NCI-H2107 treated with DMSO at 0.1 percent for 48 hours (cell line): Measurements from ENCODE around the gene STXBP6.

Experiments
- DNase-seq: peaks from one replicate; lab custom pipeline; 2025; ENCODE audit not compliant: unreplicated experiment; lab: John Stamatoyannopoulos, UW

STXBP6 gene

GRCh38 chr14:24891987-24892496 is 157.9 kb downstream of the STXBP6 start:
- DNase-seq = no peak

DNA sequence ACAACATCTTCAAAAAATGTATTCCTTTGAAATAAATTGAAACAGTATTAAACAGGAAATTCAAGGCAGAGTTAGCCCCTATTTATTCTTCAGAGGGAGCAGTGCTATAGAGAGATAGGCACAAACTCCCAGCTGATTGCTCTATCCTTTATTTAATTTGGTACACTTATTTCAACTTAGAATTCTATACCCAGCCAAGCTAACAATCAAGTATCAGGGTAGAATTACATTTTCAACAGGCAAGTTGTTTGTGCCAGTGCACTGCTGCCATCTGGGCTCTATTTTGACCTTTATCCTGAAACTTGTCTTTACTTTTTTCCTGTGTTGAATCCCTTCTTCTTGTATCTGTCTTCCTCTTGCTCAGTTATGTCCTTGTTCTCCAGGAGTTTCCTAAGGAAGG is 159.2 kb downstream of the STXBP6 start:
- no peak for DNase-seq

DNA sequence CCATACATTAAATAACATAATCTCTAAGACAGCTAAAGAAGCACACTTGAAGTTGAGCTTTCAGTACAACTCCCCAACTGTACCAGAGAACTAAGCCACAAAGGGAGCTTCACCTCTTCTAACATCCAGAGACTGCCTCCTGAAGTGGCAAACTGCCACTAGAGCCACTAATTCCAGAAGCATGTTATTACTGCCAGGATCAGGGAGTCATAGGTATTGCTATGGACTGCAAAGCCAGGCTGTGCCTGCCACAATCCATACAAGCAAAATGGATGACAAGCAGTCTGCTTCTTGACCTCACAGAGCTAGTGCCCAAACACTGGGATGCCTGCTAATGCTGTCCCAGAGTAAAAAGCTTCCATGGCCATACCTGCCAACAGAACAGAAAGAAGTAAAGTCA is 160.1 kb downstream of the STXBP6 start:
- DNase-seq = no peak

DNA sequence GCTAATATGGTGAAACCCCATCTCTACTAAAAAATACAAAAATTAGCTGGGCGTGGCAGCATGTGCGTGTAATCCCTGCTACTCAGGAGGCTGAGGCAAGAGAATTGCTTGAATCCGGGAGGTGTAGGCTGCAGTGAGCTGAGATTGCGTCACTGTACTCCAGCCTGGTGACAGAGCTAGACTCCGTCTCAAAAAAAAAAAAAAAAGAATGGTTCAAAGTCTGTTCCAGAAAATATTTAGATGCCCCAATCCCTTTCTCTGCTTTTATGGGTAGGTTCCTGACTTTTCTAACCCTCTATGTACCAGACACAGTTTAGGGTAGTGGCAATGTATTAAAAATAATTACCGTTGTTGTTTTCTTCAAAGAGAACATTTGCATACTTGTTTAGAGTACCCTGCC is 161.4 kb downstream of the STXBP6 start:
- DNase-seq = no peak

DNA sequence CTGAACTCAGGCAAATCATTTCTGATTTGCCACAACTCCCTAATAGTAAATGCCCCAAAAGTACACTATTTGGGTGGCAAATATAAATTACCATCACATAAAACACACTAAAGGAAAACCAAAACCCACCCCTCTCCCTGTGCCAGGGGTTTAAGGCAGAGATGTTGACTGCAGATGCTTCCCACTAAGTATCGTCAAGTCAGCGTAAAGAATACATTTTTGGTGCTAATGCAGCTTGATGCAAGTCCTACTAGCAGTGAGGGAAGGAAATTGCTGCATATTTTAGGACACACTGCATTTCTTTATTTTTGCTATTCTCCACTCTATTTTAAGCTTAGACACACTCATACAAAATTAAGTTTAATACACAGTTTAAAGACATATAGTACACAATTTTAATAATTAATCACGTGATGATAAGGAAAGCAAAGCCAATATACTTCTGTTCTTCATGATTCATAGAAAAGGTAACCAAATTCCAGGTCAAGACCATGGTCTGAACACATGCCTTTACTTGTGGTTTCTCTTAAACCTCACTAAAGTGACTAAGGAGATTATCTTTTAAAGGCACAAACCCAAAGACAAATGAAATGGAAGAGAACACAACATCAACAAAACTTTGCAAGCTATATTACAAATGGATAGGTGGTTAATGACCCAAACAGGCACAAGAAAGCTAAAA is 162.2 kb downstream of the STXBP6 start:
- DNase-seq = no peak

- DNase-seq = no peak
Observed at GRCh38 chr14:24885410-24885913, 164.5 kb downstream of the STXBP6 start.

DNA sequence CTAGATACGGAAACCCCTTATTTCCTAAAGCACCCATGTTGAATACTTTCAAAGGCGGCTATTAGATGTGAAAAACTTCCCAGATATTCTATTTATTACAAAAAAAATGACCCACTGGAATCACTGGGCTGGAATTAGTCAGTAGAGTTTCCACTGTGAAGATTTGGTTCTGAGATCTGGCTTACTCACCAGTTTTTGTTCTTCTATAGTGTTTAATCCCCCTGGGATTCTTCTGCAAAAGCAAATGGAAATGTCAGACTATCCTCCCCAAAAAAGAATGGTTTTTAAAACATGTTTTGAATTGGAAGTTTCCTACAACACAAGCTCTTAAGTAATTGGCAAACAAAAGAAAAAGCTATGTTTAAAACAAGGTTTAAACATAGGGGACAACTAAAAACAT is 166.4 kb downstream of the STXBP6 start:
- DNase-seq = no peak

- no peak for DNase-seq
Observed at GRCh38 chr14:24881116-24881893, 168.6 kb downstream of the STXBP6 start.

DNA sequence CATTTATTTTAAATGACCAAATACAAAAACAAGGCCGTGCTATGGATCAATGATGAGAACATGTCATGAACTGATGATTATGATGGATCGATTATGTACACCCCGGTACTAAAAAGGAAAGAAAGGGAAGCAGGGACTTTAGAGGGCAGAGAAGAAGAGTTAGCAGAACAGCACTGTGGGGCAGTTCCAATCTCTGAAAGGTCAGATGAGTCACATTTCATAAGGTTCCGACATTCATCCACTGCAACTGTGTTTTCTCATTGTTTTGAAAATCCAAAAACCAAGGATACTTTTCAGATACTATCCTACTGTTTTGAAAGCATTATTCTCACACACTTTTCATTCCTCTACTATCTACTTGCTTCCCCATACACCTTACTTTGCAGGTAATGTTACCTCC is 169.3 kb downstream of the STXBP6 start:
- no peak for DNase-seq

- peak; percentile 26 for DNase-seq
Observed at GRCh38 chr14:24879661-24880386, 170.1 kb downstream of the STXBP6 start.

- DNase-seq = no peak
Observed at GRCh38 chr14:24876996-24877395, 173.0 kb downstream of the STXBP6 start.

- DNase-seq = no peak
Observed at GRCh38 chr14:24875991-24876878, 173.7 kb downstream of the STXBP6 start.

DNA sequence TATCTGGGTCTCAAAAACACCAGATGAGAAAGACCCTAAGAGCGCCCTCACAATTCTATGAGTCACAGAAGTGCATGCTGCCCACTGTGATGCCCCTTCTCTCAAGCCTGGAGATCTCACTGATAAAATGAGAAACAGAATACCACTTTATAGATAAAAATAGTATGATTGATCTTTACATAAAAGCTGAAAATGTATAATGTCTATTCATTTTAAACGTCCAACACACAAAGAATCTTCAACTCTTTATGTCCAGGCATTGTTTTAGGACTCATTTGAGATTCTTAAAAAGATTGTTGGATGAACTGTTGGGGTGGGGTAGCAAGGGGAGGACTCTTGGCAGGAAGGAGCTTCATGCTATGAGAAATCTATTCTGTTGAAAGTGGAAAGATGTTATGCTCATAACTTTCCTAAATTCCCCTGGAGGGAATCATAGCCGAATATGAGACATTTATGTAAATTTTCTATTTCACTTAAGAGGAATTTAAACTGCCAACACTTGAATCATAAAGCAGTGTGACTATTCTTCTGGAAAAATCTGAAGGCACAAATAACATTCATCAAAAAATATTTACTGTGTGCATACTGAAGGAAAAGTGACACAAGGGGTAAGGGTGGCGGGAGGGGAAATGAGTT is 174.6 kb downstream of the STXBP6 start:
- DNase-seq = no peak

- no peak for DNase-seq
Observed at GRCh38 chr14:24874514-24875202, 175.3 kb downstream of the STXBP6 start.

DNA sequence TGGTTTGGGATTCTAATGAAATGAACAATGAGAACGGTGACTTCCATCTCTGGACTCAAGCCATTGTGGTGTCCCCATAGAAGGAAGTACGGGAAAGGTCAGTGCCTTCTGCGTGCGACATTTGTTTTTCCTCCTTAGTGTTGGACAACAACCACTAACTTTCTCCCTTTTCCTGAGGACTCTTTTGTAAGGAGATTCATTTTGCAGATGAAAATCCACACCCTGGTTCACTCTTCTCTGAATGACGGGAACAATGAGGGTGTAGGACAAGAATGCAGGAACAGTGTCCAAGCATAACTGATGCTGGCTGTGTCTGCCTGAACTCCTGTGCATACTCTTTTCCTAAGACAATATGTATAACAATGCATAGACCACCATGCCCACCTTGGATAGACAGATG is 176.4 kb downstream of the STXBP6 start:
- DNase-seq = no peak

DNA sequence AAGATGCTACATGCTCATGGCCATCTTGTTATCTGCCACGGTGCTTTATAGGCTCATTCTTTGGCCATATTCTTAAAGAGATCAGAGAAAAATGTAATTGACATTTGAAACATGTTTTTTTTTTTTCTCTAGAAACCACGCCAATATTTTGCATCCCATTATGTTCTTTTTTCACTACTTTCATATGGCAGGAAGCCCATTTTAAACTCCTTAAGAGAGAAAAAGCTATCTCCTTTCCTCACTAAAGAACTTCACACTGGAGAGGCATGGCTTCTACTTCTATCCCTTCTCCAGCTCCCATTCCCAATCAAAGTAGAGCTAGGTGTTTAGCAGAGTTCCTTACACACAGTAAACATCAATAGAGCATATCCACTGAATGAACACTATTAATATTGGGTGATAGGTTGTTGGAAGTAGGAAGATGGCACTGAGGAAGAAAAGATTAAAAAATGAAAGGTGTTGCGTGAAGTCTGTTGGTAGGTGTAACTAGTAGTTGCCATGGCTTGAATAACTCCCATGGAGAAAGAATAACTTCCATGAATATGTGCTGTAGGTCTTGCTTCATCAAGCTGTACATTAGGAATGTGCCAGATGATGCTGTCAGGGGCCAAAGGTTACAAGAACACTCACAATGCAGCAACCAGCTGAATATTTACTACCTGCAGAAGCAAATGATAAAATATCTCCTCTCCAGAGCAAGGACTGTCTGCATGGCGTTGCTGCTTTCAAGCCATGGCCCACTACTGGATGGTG is 178.8 kb downstream of the STXBP6 start:
- DNase-seq = no peak

DNA sequence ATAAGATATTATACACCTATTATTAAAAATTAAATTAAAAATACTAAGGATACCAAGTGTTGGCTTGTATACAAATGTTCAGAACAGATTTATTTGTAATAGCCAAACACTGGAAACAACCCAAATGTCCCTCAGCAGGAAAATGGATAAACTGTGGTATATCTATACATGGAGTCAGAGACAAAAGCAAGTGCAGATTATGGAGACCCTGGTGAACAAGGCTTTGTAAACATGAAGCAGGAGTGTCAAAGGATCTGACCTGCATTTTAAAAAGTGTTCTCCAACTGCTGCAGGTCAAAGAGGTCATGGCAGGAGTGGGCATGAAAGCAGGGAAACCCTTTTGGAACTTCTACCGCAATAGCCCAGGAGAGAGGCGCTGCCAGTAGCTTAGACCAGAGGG is 181.6 kb downstream of the STXBP6 start:
- DNase-seq = no peak

- no peak for DNase-seq
Observed at GRCh38 chr14:24866067-24866639, 183.8 kb downstream of the STXBP6 start.
